Activated CD8-positive, alpha-beta memory T cell treated with anti-CD3 and anti-CD28 coated beads for 48 hours (primary cell): Measurements from ENCODE around the gene MKRN1.
"Not testable (repeated sequence)": the region's sequence is repeated elsewhere in the genome, so short reads cannot be mapped to it uniquely, and the experiment has no call there.

Experiments
- DNase-seq, 3 experiments: peaks; one replicate each; pipeline ENCODE4 v3.0.0-alpha.2; 2020; ENCODE audit warnings: low read depth in 2 of 3, low spot score in 2 of 3

The MKRN1 gene, protein sequence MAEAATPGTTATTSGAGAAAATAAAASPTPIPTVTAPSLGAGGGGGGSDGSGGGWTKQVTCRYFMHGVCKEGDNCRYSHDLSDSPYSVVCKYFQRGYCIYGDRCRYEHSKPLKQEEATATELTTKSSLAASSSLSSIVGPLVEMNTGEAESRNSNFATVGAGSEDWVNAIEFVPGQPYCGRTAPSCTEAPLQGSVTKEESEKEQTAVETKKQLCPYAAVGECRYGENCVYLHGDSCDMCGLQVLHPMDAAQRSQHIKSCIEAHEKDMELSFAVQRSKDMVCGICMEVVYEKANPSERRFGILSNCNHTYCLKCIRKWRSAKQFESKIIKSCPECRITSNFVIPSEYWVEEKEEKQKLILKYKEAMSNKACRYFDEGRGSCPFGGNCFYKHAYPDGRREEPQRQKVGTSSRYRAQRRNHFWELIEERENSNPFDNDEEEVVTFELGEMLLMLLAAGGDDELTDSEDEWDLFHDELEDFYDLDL

DNA sequence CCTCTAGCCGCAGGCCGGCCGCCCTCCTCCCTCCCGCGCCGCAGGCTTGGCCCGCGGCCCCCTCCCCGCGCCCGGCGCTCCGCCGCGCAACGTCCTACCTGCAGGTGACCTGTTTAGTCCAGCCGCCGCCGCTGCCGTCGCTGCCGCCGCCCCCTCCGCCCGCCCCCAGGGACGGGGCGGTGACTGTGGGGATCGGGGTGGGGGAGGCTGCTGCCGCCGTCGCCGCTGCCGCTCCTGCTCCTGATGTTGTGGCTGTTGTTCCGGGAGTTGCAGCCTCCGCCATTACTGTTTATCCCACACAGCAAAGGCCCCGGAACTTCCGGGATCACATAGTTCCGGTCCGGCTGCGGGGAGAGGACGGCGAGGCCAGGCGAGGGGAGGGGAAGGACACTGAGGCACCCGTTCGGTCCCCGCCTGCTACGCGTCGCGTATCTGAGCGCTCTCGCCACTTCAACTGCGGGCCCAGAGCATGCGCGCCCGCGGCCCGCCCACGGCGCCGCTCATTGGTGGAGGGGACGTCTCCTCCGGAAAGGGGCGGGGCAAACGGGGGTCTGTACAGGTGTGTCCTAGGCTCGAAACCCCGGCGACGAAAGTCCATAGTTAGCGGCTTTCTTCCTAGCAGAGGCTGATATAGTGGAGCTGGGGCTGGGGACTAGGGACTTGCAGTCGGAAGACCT lies at the start of gene MKRN1:
Gene MKRN1, minus strand, starts transcription at position 444 of the 677 bp plus-strand sequence. Its CDS starts 161 bp downstream, at position 283.
- DNase-seq: peak; percentile 80 to 84 (median 83)

DNA sequence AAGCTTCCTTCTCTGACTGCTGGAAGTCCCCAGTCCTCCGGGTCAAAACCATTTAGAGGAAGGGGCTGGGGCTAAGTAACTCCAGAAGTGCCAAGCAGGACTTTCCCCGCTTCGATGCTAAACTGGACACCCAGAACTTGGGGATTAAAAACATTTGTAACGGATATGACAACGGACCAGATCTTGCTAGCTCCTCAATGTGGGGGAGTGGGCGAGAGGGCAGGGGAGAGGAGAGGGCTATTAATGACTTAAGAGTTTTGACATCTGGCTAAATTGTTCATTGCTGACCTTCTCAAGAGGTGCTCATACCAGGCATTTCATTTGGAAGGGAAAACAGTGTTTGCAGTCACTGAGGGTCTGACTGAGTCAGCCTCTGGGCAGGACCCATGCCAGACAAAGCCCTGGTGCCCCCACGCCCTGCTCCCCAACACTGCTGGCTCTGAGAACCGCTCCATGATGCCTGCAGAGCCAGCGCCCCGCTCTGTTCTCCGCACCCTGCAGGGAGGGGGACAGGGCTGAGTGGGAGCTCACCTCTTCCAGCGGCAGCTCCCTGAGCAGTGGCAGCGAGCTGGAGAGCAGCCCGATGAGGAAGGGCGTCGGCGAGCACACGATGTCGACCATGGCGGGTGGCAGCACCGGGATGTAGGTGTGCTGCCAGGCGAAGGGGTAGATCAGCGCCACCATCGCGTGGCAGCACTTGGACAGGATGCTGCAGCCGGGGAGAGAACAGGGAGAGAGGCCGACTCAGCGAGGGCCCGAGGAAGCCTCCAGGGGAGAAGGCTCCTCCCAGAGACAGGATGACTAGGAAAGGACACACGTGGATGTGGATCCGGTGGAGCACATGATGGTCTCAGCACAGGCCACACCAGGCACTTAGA lies 47.7 kb upstream of the MKRN1 start:
- no peak for DNase-seq

DNA sequence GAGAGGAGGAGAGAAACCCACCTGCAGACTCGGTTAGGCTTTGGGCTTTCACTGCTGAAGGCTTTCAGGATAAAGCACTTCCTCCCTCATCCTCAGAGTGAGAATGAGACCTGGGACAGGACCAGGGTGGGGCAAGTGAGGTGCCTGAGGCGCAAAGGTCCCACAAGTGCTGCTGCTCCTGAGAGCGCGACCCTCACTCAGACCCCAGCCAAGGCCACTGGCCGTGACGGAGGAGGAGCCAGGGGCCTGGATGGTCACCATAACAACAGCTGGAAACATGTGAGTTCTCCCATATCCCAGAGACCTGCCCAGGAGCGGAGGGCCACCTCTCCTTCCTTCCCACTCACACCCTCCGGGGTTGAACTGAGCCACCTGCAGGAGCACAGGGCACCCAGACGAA lies 46.9 kb upstream of the MKRN1 start:
- no peak for DNase-seq

DNA sequence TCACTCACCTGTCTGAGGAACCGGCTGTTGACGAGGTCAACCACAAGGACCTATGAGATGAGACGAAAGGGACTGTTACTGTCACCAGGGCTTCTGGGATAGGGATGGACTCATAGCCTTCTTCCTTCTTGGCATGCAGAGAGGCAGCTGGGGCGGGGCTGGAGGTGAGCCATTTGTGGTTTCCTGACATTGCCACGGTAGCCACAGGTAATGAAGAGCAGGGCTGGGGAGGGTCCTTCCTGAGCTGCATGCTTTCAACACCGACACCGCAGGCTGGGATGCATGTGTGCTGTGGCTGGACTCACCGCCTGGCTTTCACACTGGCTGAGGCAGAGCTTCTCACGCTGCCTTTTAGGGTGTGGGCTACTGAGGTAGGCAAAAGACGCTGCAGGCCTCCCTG lies 46.4 kb upstream of the MKRN1 start:
- peak in 1 of 3 experiments; percentile 5 for DNase-seq

DNA sequence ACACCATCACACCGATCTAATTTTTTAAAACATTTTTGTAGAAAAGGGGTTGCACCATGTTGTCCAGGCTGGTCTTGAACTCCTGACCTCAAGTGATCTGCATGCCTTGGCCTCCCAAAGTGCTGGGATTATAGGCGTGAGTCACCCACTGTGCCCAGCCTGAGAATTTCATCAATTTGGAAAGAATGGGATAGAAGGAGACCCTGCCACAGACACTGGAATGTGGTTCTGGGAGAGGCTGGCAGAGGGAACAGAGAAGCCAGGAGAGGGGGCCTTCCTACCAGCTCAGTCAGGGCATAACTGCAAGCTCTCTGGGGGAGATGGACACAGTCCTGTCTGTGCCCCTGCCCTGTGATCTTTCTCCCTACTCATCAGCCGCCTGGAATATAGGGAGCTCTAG lies 42.1 kb upstream of the MKRN1 start:
- DNase-seq: no peak

DNA sequence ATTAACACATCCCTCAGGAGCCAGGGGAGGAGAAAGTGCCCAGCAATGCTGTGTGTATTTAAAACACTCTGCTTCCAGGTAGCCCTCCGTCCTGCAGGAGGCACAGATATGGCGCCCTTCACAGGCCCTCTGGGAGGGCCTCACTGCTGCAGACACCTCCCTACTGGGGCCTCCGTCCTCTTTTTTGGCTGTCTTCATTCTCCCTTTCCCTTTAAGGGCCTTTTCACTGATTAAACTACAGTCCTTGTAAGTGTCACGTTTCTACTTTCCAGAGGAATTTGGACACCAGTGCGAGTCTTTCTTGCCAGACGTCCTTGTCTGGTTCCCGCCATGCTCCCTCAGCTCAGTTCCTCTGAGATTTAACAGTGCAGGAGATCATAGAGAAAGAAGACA lies 39.7 kb upstream of the MKRN1 start:
- no peak for DNase-seq

DNA sequence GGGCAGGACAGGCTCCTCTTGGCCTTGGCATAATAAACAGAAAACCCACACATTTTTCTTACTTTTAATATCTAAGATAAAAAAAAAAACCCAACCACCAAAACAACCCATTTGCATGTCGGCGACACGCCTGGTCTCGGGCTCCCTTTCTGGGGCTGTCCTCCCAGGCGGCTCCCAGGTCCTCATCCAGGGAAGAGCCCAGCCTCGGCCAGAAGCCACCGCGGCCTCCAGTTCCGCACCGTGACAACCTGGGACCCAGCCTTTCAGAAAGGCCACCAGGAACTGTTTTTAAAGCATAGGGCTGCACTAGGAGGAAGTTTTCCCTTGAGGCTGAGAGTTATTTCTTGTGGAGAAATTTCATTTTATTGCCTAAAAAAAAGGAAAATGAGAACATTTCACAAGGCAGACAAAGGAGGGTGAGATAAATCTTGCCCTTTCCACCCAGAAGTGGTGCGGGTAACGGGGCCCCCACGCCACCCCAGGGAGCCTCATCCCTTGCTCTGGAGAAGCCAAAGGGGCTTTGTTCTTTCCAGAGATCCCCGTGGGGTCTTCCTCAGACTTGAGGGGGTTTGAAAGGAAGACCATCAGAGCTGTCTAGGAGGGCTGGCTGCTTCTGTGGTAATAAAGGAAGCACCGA lies 39.2 kb upstream of the MKRN1 start:
- no peak for DNase-seq

DNA sequence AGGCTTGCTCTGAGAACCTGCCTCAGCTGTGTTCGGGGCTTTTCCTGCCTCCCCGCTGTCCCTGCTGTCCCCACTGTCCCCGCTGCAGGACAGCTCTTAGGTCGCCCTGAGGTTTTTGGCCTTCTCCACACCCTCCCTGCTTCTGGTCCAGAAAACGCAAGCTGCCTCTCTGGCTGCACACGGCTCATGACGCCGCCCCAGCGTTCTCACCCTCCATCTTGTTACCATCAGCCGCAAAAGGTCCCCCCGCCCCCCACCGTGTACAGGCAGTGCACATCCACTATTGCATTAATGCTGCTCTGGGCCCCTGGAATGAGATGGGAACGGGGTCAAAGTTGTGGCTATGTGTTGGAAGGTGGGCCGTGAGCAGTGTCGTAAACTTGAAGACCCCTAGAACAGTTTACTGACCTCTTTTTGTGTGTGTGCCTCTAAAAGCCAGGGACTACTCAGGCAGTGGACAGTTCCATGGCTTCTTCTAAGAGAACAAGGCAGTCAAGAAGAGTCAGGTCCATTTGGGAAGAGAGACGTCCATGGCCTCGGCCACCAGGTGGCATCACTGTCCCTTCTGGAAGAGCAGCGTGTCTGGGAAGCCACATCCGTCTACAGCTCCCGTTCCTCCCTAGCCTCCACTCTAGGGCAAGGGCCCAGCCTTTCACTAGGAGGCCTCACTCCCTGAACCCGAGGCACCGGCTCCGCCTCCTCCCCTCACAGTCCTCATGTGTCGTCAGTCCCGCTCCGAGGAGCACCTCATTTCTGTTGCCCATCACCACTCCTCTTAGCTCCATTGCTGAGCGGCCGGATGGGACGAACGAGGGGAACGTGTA lies 38.5 kb upstream of the MKRN1 start:
- DNase-seq: peak; percentile 38 to 47 (median 43)

DNA sequence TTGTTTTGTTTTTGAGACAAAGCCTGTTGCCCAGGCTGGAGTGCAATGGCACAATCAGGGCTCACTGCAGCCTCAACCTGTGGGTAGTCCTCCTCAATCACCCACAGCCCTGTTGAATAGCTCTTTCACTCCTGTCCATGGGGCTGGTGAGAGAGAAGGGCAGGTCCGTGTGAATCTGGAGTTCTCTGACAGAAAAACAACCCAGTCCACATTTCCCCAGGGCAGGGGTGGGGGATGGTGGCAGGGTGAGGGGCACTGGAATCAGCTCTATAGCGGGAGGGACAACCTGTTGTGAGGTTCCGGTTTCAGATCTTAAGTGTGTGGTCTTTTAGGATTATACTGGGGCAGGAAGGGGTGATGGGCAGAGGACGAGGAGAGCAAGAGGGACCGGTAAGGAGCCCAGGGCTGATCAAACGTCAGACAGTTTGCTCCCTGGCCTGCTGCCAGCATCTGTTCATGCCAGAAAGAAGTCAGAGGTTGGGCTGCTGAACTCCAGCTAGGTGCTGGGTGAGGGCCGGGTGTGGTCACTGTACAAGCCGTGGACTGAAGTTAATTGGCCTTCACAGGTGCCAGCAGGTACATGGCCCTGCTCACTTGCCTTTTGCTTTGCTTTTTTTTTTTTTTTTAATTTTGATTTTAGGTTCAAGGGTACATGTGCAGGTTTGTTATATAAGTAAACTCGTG lies 33.2 kb upstream of the MKRN1 start:
- no peak for DNase-seq

DNA sequence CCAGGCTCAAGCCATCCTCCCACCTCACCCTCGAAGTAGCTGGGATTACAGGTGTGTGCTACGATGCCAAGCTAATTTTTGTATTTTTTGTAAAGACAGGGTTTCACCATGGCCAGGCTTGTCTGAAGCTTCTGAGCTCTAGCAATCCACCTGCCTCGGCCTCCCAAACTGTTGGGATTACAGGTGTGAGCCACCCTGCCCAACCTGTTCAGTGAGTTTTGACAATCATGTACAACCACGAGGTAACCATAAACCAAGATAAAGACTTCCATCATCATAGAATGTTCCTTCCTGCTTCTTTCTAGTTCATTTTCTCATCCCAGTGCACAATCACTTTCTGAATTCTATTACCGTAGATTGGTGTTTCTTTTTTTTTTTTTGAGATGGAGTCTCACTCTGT lies 30.5 kb upstream of the MKRN1 start:
- DNase-seq: no peak

DNA sequence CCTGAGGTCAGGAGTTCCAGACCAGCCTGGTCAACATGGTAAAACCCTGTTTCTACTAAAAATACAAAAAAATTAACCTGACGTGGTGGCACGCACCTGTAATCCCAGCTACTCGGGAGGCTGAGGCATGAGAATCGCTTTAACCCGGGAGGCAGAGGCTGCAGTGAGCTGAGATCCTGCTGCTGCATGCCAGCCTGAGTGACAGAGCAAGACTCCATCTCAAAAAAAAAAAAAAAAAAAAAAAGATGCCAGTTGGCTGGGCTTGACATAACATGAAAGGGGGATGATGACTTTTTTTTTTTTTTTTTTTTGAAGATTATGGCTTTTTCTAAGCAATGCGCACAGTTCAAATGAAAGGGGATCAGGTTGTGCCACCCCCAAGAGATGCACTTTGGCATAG lies 28.3 kb upstream of the MKRN1 start:
- not testable (repeated sequence) for DNase-seq

DNA sequence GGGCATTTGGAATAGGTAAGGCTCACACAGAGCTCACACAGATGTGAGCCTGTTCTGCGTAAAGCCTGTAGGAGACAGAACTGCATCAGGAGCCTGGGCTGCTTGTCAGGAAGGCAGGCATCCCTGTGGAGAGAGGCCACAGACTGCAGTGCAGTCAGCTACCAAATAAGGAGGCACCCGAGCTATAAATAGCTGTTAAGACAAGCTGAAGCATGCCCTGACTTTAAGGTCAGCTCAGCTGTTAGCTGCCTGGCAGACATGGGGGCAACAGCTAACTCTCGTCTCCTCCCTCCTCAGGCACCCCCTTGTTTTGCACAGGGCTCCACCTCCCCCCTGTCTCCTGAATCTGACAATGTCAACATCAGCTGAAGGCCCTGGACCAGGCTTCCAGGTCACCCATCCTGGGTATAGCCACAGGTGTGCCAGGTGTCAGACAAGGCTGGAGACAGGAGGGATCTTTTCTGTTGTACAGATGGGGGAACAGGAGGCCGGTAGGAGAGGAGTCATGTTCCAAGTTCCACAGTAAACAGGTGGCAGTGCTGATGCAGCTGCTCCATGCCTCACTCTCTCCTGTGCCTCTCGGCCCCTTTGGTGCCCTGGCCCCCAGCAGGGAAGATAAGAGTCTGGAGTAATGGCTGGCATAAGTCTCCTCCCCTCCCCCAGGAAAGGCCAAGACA lies 27.6 kb upstream of the MKRN1 start:
- no peak for DNase-seq

DNA sequence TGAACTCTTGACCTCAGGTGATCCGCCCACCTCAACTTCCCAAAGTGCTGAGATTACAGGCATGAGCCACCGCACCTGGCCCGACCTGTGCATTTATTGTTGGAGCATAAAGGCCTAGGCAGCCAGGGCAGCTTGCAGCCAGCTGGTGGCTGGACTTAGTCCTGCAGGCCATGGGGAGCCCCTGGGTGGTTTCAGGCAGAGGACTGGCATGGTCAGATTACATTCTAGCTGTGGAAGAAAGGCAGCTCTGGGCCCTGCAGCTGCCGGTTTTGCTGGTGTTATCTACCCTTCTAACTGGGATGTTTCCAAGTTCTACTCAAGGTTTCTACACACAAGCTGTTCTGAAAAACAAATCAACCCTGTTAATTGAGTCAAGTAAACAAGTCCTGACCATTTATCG lies 22.7 kb upstream of the MKRN1 start:
- DNase-seq: no peak

DNA sequence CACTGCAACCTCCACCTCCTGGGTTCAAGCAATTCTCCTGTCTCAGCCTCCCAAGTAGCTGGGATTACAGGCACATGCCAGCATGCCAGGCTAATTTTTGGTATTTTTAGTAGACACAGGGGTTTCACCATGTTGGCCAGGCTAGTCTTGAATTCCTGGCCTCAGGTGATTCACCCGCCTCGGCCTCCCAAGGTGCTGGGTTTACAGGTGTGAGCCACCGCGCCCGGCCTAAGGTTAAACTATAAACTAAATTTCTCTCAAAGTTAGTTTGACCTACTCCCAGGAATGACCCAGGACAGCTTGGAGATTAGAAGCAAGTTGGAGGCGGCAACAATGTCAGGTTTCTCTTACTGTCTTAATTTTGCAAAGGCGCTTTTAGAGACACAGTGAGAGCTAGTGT lies 18.5 kb upstream of the MKRN1 start:
- DNase-seq: not testable (repeated sequence)

DNA sequence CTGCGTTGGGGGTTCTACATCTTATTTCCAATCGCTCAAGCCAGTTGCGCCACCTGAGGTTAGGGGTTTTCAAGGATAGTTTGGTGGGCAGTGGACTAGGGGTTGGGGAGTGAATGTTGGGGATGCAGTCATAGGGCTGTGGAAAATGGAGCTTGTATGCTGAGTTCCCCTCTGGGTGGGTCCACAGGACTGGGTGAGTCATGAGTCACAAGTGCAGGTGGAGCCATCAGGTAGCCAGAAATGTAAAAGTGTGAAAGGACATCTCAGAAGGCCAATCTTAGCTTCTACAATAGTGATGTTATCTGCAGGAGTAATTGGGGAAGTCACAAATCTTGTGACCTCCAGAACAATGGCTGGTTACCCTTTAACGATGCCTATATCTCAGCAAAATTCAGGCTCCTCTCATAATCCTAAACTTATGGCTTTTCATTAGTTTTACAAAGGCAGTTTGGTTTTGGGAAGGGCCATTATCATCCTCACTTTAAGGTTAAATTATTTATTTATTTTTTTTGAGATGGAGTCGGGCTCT lies 18.0 kb upstream of the MKRN1 start:
- no peak for DNase-seq

DNA sequence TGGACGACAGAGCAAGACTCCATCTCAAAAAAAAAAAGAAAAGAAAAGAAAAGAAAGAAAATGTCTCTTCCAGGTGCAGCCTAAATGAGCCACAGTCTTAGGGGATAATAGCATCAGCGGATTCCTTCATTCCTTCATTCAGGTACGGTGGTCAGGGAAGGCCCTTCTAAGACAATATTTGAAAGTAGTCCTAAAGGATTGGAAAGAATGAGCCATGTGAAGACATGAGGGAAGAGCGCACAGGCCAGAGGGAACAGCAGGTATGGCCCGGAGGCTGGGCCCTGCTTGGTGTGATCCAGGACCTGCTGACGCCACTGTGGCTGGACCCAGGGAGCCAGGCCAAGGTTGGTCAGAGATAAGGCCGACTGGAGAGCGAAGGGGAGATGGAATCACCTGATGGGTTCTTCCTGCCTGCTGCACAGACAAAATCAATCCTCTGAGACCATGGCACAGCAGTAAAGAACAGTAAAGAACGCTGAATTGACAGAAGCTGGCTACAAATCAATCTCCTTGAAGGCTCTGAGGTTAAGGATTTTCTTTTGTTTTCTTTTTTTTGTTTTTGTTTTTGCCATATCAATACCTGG lies 16.3 kb upstream of the MKRN1 start:
- DNase-seq: no peak

DNA sequence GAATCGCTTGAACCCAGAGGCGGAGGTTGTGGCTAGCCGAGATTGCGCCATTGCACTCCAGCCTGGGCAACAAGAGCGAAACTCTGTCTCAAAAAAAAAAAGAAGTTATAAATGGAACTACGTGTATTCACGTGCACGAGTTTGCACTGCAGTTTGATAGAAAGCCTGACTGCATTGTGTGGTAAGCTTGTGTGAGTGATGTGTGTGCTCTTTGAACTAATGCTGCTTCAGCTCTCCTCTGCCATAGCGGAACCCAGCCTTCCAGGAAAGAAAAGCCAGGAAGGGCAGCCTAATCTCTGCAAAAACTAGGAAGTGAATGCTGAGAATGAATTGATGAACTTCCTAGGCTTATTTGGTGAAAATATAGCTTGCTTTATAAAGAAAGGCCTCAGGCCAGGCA lies 15.6 kb upstream of the MKRN1 start:
- DNase-seq: no peak

DNA sequence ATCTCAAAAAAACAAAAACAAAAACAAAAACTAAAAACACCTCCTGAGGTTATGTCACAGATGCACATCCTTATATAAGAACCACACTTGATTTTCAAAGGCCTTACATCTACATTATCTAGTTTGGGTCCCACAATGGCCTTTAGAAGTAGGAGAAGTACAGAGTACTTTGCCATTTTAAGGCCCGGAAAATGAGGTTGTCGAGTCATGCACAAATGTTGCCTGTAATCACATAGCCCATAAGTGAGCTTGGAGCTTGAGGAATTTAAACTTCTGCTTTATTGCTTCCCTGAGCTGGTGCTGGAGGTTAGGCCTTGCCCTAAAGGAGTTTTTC lies 9.7 kb upstream of the MKRN1 start:
- no peak for DNase-seq
